SJSA1 (cell line): Measurements from ENCODE around the gene DCTN4. TPM values are rescaled to one million over a fixed set of nuclear protein-coding genes. Genes with fewer than 3 reads are reported as not detected.

Experiments
- DNase-seq, 2 experiments: peaks; one replicate each; pipeline ENCODE4 v3.0.0-alpha.2; 2015 to 2020; ENCODE audit warnings: low spot score in 2 of 2, low read depth in 1 of 2
- H3K27ac ChIP-seq: fragments of 250-450 bp; sonication (Bioruptor Pico); 2 replicates; pipeline ENCODE4 v1.5.1; 2020; ENCODE audit warnings: mild to moderate bottlenecking, moderate library complexity
- H3K27me3 ChIP-seq: fragments of 250-450 bp; sonication (Bioruptor Pico); replicated peaks from 2 replicates; pipeline ENCODE4 v1.5.1; 2020; ENCODE audit warnings: mild to moderate bottlenecking, moderate library complexity
- H3K36me3 ChIP-seq: fragments of 250-450 bp; sonication (Bioruptor Pico); 2 replicates; pipeline ENCODE4 v1.5.1; 2020; ENCODE audit warnings: mild to moderate bottlenecking
- H3K4me1 ChIP-seq: fragments of 250-450 bp; sonication (Bioruptor Pico); replicated peaks from 2 replicates; pipeline ENCODE4 v1.6.1; 2021; ENCODE audit warnings: mild to moderate bottlenecking
- H3K4me3 ChIP-seq: fragments of 250-450 bp; sonication (Bioruptor Pico); 2 replicates; pipeline ENCODE4 v1.5.1; 2020; ENCODE audit warnings: mild to moderate bottlenecking
- H3K9me3 ChIP-seq: fragments of 250-450 bp; sonication (Bioruptor Pico); replicated peaks from 2 replicates; pipeline ENCODE4 v1.5.1; 2020; ENCODE audit warnings: mild to moderate bottlenecking
- total RNA-seq: library from RNA; depleted of rRNA; stranded (reverse); fragments of >200 nt; shearing (Covaris generic); gene quantifications from 2 replicates; pipeline ENCODE4 v1.2.3, GENCODE V29; 2014

DCTN4 gene
- total RNA-seq, 1 experiment from 2014 or later: 63.4 TPM

GRCh38 chr5:150783422-150783928 is 24.7 kb upstream of the DCTN4 start:
- Histone ChIP-seq H3K36me3 (no peaks in the 10 kb centered on the region), H3K4me1 (peaks cover 11% of the 10 kb centered on the region), H3K27ac (no peak overlapping the region), H3K4me3 (no peak overlapping the region), H3K9me3 (no peaks in the 10 kb centered on the region), H3K27me3 (no peaks in the 10 kb centered on the region)
- DNase-seq: no peak

- no peaks in the 10 kb centered on the region for H3K36me3 ChIP-seq
- no peak overlapping the region for H3K27ac ChIP-seq
- no peak for DNase-seq
- no peaks in the 10 kb centered on the region for H3K9me3 ChIP-seq
- H3K4me1 ChIP-seq: peaks cover 17% of the 10 kb centered on the region
- H3K27me3 ChIP-seq: no peaks in the 10 kb centered on the region
- H3K4me3 ChIP-seq: no peak overlapping the region
Observed at GRCh38 chr5:150782850-150783249, 24.0 kb upstream of the DCTN4 start.

GRCh38 chr5:150781706-150782614 is 23.1 kb upstream of the DCTN4 start:
- no peaks in the 10 kb centered on the region for H3K27me3 ChIP-seq
- H3K4me1 ChIP-seq: peaks cover 21% of the 10 kb centered on the region
- H3K4me3 ChIP-seq: no peak overlapping the region
- no peaks in the 10 kb centered on the region for H3K36me3 ChIP-seq
- H3K9me3 ChIP-seq: no peaks in the 10 kb centered on the region
- H3K27ac ChIP-seq: no peak overlapping the region
- no peak for DNase-seq

- H3K4me1 ChIP-seq: peaks cover 21% of the 10 kb centered on the region
- no peak for DNase-seq
Observed at GRCh38 chr5:150780816-150781221, 22.0 kb upstream of the DCTN4 start.

GRCh38 chr5:150780187-150780692 is 21.4 kb upstream of the DCTN4 start:
- Histone ChIP-seq H3K4me1 (peaks cover 21% of the 10 kb centered on the region), H3K9me3 (no peaks in the 10 kb centered on the region), H3K27ac (no peak overlapping the region), H3K4me3 (no peak overlapping the region), H3K36me3 (no peaks in the 10 kb centered on the region), H3K27me3 (no peaks in the 10 kb centered on the region)
- DNase-seq: no peak

More at GRCh38 chr5:150780816-150781221, 22.0 kb upstream of the DCTN4 start:
- H3K9me3 ChIP-seq: no peaks in the 10 kb centered on the region
- H3K4me3 ChIP-seq: no peak overlapping the region
- no peak overlapping the region for H3K27ac ChIP-seq
- H3K27me3 ChIP-seq: no peaks in the 10 kb centered on the region
- no peaks in the 10 kb centered on the region for H3K36me3 ChIP-seq

- Histone ChIP-seq H3K27ac (no peak overlapping the region), H3K9me3 (no peaks in the 10 kb centered on the region), H3K36me3 (no peaks in the 10 kb centered on the region), H3K27me3 (no peaks in the 10 kb centered on the region), H3K4me1 (peaks cover 21% of the 10 kb centered on the region), H3K4me3 (peak overlapping the region; percentile 47)
- no peak for DNase-seq
Observed at GRCh38 chr5:150779397-150780186, 20.8 kb upstream of the DCTN4 start.

- H3K4me3 ChIP-seq: peak within 1 kb of the TSS; percentile 47
- H3K4me1 ChIP-seq: peaks cover 29% of the 10 kb centered on the region
- DNase-seq: peak; percentile 74 to 79
Observed at GRCh38 chr5:150778517-150779396, 19.9 kb upstream of the DCTN4 start, which contains the start of gene SMIM3. Gene SMIM3, plus strand, starts transcription at chr5:150778757. Its CDS starts 16,684 bp downstream, at chr5:150795441.

GRCh38 chr5:150778088-150778516 is 19.3 kb upstream of the DCTN4 start:
- Histone ChIP-seq H3K36me3 (no peaks in the 10 kb centered on the region), H3K9me3 (no peaks in the 10 kb centered on the region), H3K4me1 (peaks cover 27% of the 10 kb centered on the region), H3K4me3 (peak overlapping the region; percentile 47), H3K27ac (no peak overlapping the region), H3K27me3 (no peaks in the 10 kb centered on the region)
- DNase-seq: peak in 1 of 2 experiments; percentile 61

More at GRCh38 chr5:150778517-150779396, 19.9 kb upstream of the DCTN4 start, which contains the start of gene SMIM3:
- Histone ChIP-seq H3K9me3 (no peaks in the 10 kb centered on the region), H3K27me3 (no peaks in the 10 kb centered on the region), H3K27ac (no peak within 1 kb of the TSS), H3K36me3 (no peaks in the 10 kb centered on the region)

GRCh38 chr5:150777685-150778084 is 18.9 kb upstream of the DCTN4 start:
- Histone ChIP-seq H3K4me3 (no peak overlapping the region), H3K9me3 (no peaks in the 10 kb centered on the region), H3K27ac (no peak overlapping the region), H3K36me3 (no peaks in the 10 kb centered on the region), H3K27me3 (no peaks in the 10 kb centered on the region), H3K4me1 (peaks cover 26% of the 10 kb centered on the region)
- no peak for DNase-seq

- Histone ChIP-seq H3K36me3 (no peaks in the 10 kb centered on the region), H3K4me1 (peaks cover 23% of the 10 kb centered on the region), H3K4me3 (no peak overlapping the region), H3K27ac (no peak overlapping the region), H3K9me3 (no peaks in the 10 kb centered on the region), H3K27me3 (no peaks in the 10 kb centered on the region)
- DNase-seq: peak in 1 of 2 experiments; percentile 59
Observed at GRCh38 chr5:150774145-150774544, 15.3 kb upstream of the DCTN4 start.

GRCh38 chr5:150771034-150771795 is 12.4 kb upstream of the DCTN4 start:
- Histone ChIP-seq H3K4me3 (no peak overlapping the region), H3K27me3 (no peaks in the 10 kb centered on the region; the same call in 1 of the 2 replicates), H3K36me3 (no peaks in the 10 kb centered on the region), H3K27ac (no peak overlapping the region), H3K4me1 (peaks cover 11% of the 10 kb centered on the region), H3K9me3 (no peaks in the 10 kb centered on the region)
- DNase-seq: no peak

- Histone ChIP-seq H3K9me3 (no peaks in the 10 kb centered on the region), H3K4me1 (no peaks in the 10 kb centered on the region), H3K27me3 (no peaks in the 10 kb centered on the region; the same call in 1 of the 2 replicates), H3K27ac (no peak overlapping the region), H3K4me3 (no peak overlapping the region), H3K36me3 (no peaks in the 10 kb centered on the region)
- DNase-seq: no peak
Observed at GRCh38 chr5:150766251-150766650, 7.4 kb upstream of the DCTN4 start.
